Measurements from ENCODE around the gene ECT2.

- no peak for TF ChIP-seq CTCF (optimal IDR thresholded peaks at IDR 0.05 in 1 of 3, IDR thresholded peaks at IDR 0.05 in 1 of 3, conservative IDR thresholded peaks at IDR 0.05 in 1 of 3; ENCODE audit: extremely low read depth in 1 of 3, insufficient read depth in 2 of 3, low read length in 3 of 3)
- no peak for TF ChIP-seq EZH2 (IDR thresholded peaks at IDR 0.05; ENCODE audit: low read length)
Observed at GRCh38 chr3:172855037-172855436, 104.5 kb downstream of the ECT2 start.

All from keratinocyte (primary cell).